T-helper 2 cell treated with Interferon-gamma antibody and Interleukin-4, amounts not matched to agents 100 ng/mL and 5 ng/mL, for 36 hours (primary cell): ENCODE data around the gene CSTPP1. TPM values are rescaled to one million over a fixed set of nuclear protein-coding genes. Genes with fewer than 3 reads are reported as not detected.

Source experiments
- intact Hi-C: fragments of 100-400 bp; cut with micrococcal nuclease; formaldehyde crosslinking; loops from one replicate; pipeline ENCODE4 v1.15.1; 2023
- total RNA-seq: library from RNA; stranded (reverse); gene quantifications from 2 replicates; pipeline ENCODE4 v1.2.3, GENCODE V29; 2022

CSTPP1 gene
- total RNA-seq, 1 donor from 2014 or later, result 17.4 TPM

GRCh38 chr11:47157805-47158204, 221.2 kb downstream of the CSTPP1 start:
- intact Hi-C loops, result no loop called here

GRCh38 chr11:47158242-47158641, 221.7 kb downstream of the CSTPP1 start:
- intact Hi-C loops, result no loop called here

- intact Hi-C loops, result no loop called here
Observed at GRCh38 chr11:47160753-47161133, 224.2 kb downstream of the CSTPP1 start.

GRCh38 chr11:47161134-47161854, 224.7 kb downstream of the CSTPP1 start:
- intact Hi-C loops, result no loop called here

- intact Hi-C loops, result no loop called here
Observed at GRCh38 chr11:47161890-47162289, 225.3 kb downstream of the CSTPP1 start.

- intact Hi-C loops, result no loop called here
Observed at GRCh38 chr11:47162426-47162825, 225.9 kb downstream of the CSTPP1 start.

GRCh38 chr11:47163193-47163592, 226.6 kb downstream of the CSTPP1 start:
- intact Hi-C loops, result no loop called here

- intact Hi-C loops, result no loop called here
Observed at GRCh38 chr11:47163898-47164297, 227.3 kb downstream of the CSTPP1 start.

GRCh38 chr11:47164321-47164720, 227.8 kb downstream of the CSTPP1 start:
- intact Hi-C loops, result no loop called here

GRCh38 chr11:47165253-47165840, 228.8 kb downstream of the CSTPP1 start:
- intact Hi-C loops, result no loop called here

- intact Hi-C loops, result no loop called here
Observed at GRCh38 chr11:47166368-47166767, 229.8 kb downstream of the CSTPP1 start.

- intact Hi-C loops, result no loop called here
Observed at GRCh38 chr11:47171061-47171838, 234.7 kb downstream of the CSTPP1 start.

GRCh38 chr11:47171856-47172255, 235.3 kb downstream of the CSTPP1 start:
- intact Hi-C loops, result no loop called here

GRCh38 chr11:47172740-47173336, 236.3 kb downstream of the CSTPP1 start:
- intact Hi-C loops, result no loop called here

GRCh38 chr11:47175746-47176327, 239.3 kb downstream of the CSTPP1 start:
- intact Hi-C loops, result loop anchor here (1.0 to 5.0 kb wide), 6 partner anchors 38 to 673 kb away; partner anchors contain the start of genes ATG13, DDB2, FNBP4 and HARBI1

- intact Hi-C loops, result loop anchor here (1.0 to 5.0 kb wide), 12 partner anchors 10 to 672 kb away; partner anchors contain the start of genes ACP2, ARHGAP1, ATG13 and DDB2
Observed at GRCh38 chr11:47176328-47177228, 240.0 kb downstream of the CSTPP1 start, which contains the start of gene ARFGAP2. Gene ARFGAP2, minus strand, starts transcription at chr11:47176879. Its CDS starts 26 bp downstream, at chr11:47176853.

- intact Hi-C loops, result loop anchor here (1.0 to 5.0 kb wide), 11 partner anchors 9 to 671 kb away; partner anchors contain the start of genes ACP2, ARHGAP1, ATG13 and FNBP4
Observed at GRCh38 chr11:47177229-47177845, 240.8 kb downstream of the CSTPP1 start.

- intact Hi-C loops, result loop anchor here (1.0 to 5.0 kb wide), 11 partner anchors 8 to 671 kb away; partner anchors contain the start of genes ACP2, ARHGAP1, ATG13 and FNBP4
Observed at GRCh38 chr11:47177846-47178245, 241.3 kb downstream of the CSTPP1 start.

GRCh38 chr11:47178316-47178715, 241.8 kb downstream of the CSTPP1 start:
- intact Hi-C loops, result loop anchor here (5.0 kb wide), 1 partner anchor 561 kb away; the partner anchor contains the start of genes ATG13 and HARBI1
